BE2C (cell line): ENCODE results near the gene ATF6.
"Not testable (repeated sequence)": the region's sequence is repeated elsewhere in the genome, so short reads cannot be mapped to it uniquely, and the experiment has no call there.

Experiments used
- DNase-seq: peaks from one replicate; pipeline ENCODE4 v3.0.0-alpha.2; 2020
- H3K27me3 ChIP-seq: fragments of 250-450 bp; sonication (Bioruptor Pico); 2 replicates; pipeline ENCODE4 v1.5.1; 2020; ENCODE audit warnings: mild to moderate bottlenecking
- H3K36me3 ChIP-seq: fragments of 250-450 bp; sonication (Bioruptor Pico); 2 replicates; pipeline ENCODE4 v1.5.1; 2020; ENCODE audit warnings: mild to moderate bottlenecking
- H3K4me1 ChIP-seq: fragments of 250-450 bp; sonication (Bioruptor Pico); 2 replicates; pipeline ENCODE4 v1.5.1; 2020
- H3K4me3 ChIP-seq: 2 replicates; pipeline ENCODE4 v1.5.1; 2011; ENCODE audit warnings: low read depth, low read length
- H3K9me3 ChIP-seq: fragments of 250-450 bp; sonication (Bioruptor Pico); 2 replicates; pipeline ENCODE4 v1.5.1; 2020
- CTCF ChIP-seq: IDR thresholded peaks from 2 replicates; pipeline ENCODE4 v1.5.1; 2012; ENCODE audit warnings: mild to moderate bottlenecking, low read depth, low read length

ATF6 gene

GRCh38 chr1:161827786-161828185, 61.7 kb downstream of the ATF6 start:
- no peak for DNase-seq
- Histone ChIP-seq H3K4me1 (no peaks in the 10 kb centered on the region), H3K9me3 (no peaks in the 10 kb centered on the region), H3K4me3 (no peak overlapping the region), H3K27me3 (no peaks in the 10 kb centered on the region), H3K36me3 (peaks cover 2% of the 10 kb centered on the region; the same call in 1 of the 2 replicates)
- TF ChIP-seq CTCF: no peak

GRCh38 chr1:161832299-161832907, 66.3 kb downstream of the ATF6 start:
- H3K9me3 ChIP-seq, H3K4me1 ChIP-seq, H3K4me3 ChIP-seq, DNase-seq, H3K36me3 ChIP-seq, H3K27me3 ChIP-seq: not testable (repeated sequence)

DNA sequence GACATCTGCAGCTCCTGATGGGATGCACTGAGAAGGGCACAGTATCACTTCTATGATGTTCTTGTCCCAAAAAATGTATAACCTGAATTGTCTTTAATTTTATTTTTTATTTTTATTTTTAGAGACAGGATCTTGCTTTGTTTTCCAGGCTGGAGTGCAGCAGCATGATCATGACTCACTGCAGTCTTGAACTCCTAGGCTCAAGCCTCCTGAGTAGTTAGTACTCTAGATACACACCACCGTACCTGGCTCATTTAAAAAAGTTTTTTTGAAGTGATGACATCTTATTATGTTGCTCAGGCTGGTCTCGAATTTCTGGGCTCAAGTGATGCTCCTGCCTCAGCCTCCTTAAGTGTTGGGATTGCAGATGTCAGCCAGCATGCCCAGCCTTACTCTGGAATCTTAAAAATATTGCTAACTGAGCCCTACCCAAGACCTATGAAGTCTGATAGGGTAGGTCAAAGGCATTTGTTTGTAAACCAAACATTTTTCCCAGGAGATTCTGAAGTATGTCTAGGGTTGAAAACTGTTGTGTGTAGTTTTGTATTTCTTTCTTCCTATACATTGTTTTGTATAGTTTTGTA, 68.9 kb downstream of the ATF6 start:
- Histone ChIP-seq H3K27me3 (no peaks in the 10 kb centered on the region), H3K4me3 (no peak overlapping the region), H3K4me1 (no peaks in the 10 kb centered on the region), H3K9me3 (no peaks in the 10 kb centered on the region; the same call in 1 of the 2 replicates), H3K36me3 (no peaks in the 10 kb centered on the region)
- no peak for DNase-seq
- TF ChIP-seq CTCF: no peak

- no peak for DNase-seq
- Histone ChIP-seq H3K4me1 (no peaks in the 10 kb centered on the region), H3K27me3 (no peaks in the 10 kb centered on the region), H3K9me3 (no peaks in the 10 kb centered on the region; the same call in 1 of the 2 replicates), H3K36me3 (no peaks in the 10 kb centered on the region), H3K4me3 (no peak overlapping the region)
- no peak for TF ChIP-seq CTCF
Measured at GRCh38 chr1:161836018-161836417, 69.9 kb downstream of the ATF6 start.

DNA sequence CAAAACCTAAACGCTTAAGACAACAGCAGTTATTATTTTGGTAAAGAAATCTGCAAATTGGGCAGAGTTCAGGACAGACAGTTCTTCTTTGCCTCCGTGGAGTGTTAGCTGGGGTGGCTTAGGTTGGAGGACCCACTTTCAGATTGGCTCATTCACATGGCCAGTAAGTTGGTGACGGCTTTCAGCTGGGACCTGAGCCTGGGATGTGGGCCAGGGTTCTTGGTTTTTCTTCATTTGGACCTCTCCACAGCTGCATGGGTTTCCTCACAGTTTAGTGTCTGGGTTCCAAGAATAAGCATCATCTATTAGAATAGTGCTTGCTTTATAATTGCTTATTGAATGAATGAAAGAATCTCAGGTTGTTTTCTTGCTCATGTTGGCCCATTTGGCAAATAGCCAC, 72.2 kb downstream of the ATF6 start:
- TF ChIP-seq CTCF: no peak
- Histone ChIP-seq H3K9me3 (no peaks in the 10 kb centered on the region; the same call in 1 of the 2 replicates), H3K27me3 (no peaks in the 10 kb centered on the region), H3K36me3 (no peaks in the 10 kb centered on the region; the same call in 1 of the 2 replicates), H3K4me1 (no peaks in the 10 kb centered on the region), H3K4me3 (no peak overlapping the region)
- DNase-seq: no peak

DNA sequence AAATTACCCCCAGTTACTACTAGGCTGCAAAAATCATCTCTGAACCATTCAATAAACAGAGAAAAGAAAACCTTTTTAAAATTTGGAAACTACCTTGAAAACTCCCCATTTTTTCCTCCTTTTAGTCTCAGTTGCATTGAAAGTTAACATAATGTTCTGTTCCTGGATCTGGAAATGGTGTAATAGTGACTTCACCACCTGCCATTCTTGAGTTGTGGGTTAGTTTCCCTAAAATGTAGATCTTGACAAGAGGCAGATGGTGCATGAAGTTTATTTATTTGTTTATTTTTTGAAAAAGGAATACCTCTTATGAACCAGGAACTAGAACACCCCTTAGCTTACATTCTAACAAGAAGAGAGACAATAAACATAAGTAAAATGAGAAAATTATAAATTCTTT, 72.8 kb downstream of the ATF6 start:
- H3K4me1 ChIP-seq: no peaks in the 10 kb centered on the region
- no peak for DNase-seq
- no peak for TF ChIP-seq CTCF

More for the DNA sequence above, 72.8 kb downstream of the ATF6 start:
- H3K36me3 ChIP-seq: no peaks in the 10 kb centered on the region; the same call in 1 of the 2 replicates
- no peak overlapping the region for H3K4me3 ChIP-seq
- H3K9me3 ChIP-seq: no peaks in the 10 kb centered on the region; the same call in 1 of the 2 replicates
- H3K27me3 ChIP-seq: no peaks in the 10 kb centered on the region
